Measurements from ENCODE around the gene SPATA46.
"Not testable (repeated sequence)": the region's sequence is repeated elsewhere in the genome, so short reads cannot be mapped to it uniquely, and the experiment has no call there.

SPATA46 gene, protein sequence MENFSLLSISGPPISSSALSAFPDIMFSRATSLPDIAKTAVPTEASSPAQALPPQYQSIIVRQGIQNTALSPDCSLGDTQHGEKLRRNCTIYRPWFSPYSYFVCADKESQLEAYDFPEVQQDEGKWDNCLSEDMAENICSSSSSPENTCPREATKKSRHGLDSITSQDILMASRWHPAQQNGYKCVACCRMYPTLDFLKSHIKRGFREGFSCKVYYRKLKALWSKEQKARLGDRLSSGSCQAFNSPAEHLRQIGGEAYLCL

DNA sequence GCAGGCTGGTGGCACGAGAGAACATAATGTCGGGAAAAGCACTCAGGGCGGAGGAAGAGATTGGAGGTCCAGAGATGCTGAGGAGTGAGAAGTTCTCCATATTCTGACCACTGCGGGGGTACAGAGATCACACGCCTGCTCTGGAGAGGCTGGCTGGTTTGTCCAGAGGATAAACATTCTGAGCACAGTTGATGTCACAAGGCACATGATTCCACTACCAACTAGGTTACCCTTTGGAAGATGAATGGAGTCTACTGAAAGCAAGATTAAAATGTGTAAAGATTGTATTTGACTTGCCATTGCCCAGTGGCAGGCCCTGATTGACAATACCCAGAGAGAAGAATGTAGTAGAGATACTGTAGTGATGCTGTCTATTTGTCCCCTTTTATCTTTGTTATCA is at the start of gene SPATA46:
SPATA46 (minus strand) TSS at position 164 of the 400 bp plus-strand sequence; CDS start at position 100, 64 bp downstream.
- no peak for DNase-seq (ENCODE audit: low spot score)
- no peak for FAIRE-seq

GRCh38 chr1:162422662-162423375 is 46.2 kb upstream of the SPATA46 start:
- no peak for DNase-seq (ENCODE audit: low spot score)
- FAIRE-seq: no peak

DNA sequence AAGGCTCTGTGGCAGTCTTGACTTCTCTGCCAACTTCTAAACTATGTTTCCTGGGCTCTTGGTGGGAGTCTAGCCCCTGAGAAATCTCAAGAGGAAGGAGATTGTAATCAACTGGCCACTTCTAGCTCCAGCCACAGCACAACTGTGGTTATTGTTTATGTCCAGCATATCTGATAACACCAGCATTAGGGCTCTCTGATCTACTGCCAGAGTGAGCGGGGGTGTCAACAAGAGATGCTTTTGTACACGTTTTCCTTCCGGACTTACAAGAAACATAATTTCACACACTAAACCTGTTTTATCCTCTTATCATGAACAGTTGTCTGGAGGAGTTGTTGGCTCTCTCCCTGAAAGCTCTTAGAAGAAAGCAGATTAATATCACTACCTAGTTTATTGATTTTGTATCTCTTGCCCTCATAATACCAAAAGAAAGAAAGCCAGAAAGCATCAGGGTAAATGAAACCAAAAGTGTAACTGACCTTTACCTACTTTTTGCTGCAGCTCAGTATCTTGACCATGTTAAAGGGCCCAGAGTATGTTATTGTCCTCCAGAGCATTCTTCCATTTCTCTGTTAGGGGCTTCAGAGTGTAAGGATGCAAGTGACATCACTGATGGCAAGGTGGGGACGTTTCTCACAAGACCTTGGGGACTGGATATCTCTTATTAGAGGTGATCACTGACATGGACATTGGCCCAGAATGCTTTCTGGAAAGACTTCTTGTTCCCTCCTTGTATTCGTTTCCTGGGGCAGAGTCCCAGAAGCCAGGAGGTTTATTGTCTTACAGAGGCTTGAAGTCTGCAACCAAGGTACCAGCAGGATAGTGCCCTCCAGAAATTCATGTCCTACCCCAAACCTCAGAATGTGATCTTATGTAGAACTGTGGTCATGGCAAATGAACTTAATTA is 44.9 kb upstream of the SPATA46 start:
- DNase-seq (ENCODE audit: low spot score) (no peak), FAIRE-seq (no peak)

- FAIRE-seq (no peak), DNase-seq (ENCODE audit: low spot score) (no peak)
Observed at GRCh38 chr1:162420120-162420519, 43.5 kb upstream of the SPATA46 start.

- DNase-seq (ENCODE audit: low spot score); FAIRE-seq: not testable (repeated sequence)
Observed at GRCh38 chr1:162419450-162419931, 42.8 kb upstream of the SPATA46 start.

DNA sequence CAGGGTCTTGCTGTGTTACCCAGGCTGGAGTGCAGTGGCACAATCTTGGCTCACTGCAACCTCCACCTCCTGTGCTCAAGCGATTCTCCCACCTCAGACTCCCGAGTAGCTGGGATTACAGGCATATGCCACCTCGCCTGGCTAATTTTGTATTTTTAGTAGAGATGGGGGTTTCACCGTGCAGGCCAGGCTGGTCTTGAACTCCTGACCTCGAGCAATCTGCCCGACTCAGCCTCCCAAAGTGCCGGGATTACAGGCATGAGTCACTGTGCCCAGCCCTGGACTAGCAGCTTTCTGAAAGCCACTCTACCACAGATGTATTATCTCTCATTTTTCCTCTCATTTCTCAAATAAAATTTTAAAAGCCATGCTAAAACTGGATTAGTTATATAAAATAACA is 41.9 kb upstream of the SPATA46 start:
- FAIRE-seq; DNase-seq (ENCODE audit: low spot score): not testable (repeated sequence)

- DNase-seq (ENCODE audit: low spot score) (no peak), FAIRE-seq (no peak)
Observed at GRCh38 chr1:162417650-162418049, 41.0 kb upstream of the SPATA46 start.

DNA sequence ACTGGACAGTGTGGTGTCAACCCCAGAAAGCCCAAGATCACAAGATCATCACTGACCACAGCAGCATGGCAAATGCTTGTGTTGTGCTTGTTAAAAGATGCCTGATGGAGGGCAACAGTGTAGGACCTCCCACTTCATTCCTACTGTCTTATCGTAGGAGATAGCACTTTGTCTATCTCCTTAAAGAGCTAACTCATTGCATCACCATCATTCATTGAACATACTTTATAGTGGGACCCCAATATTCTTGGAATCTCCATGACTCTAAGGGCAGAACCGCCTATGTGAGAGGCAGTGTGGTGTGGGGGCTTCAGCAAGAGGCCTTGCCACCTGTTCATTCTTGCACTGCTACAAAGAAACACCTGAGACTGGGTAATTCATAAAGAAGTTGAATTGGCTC is 40.3 kb upstream of the SPATA46 start:
- no peak for FAIRE-seq

DNA sequence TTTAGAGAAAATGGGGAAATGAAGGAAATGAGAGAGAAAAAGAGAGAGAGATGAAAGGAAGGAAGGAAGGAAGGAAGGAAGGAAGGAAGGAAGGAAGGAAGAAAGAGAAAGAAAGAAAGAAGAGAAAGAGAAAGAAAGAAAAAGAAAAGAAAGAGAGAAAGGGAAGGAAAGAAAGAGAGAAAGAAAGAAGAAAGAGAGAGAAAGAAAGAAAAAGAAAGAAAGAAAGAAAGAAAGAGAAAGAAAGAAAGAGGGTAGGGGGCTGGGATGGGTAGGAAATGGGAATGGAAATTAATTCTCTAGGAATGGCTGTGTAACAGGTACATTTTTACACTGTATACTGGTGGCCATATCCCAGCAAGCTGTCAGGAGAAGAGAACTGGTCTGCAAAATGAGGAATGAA is 39.6 kb upstream of the SPATA46 start:
- DNase-seq (ENCODE audit: low spot score): no peak
- no peak for FAIRE-seq

More for the DNA sequence above, 40.3 kb upstream of the SPATA46 start:
- DNase-seq (ENCODE audit: low spot score): no peak

- FAIRE-seq (no peak), DNase-seq (ENCODE audit: low spot score) (no peak)
Observed at GRCh38 chr1:162412002-162412401, 35.3 kb upstream of the SPATA46 start, which contains the start of gene SH2D1B. TSS of gene SH2D1B (minus strand) at chr1:162412136. CDS start at chr1:162412016, 120 bp downstream.

- no peak for FAIRE-seq
Observed at GRCh38 chr1:162407539-162407938, 30.9 kb upstream of the SPATA46 start.

GRCh38 chr1:162406811-162407210 is 30.2 kb upstream of the SPATA46 start:
- DNase-seq (ENCODE audit: low spot score) (no peak), FAIRE-seq (no peak)

More at GRCh38 chr1:162407539-162407938, 30.9 kb upstream of the SPATA46 start:
- DNase-seq (ENCODE audit: low spot score): no peak

GRCh38 chr1:162405800-162406199 is 29.1 kb upstream of the SPATA46 start:
- no peak for FAIRE-seq
- DNase-seq (ENCODE audit: low spot score): no peak

DNA sequence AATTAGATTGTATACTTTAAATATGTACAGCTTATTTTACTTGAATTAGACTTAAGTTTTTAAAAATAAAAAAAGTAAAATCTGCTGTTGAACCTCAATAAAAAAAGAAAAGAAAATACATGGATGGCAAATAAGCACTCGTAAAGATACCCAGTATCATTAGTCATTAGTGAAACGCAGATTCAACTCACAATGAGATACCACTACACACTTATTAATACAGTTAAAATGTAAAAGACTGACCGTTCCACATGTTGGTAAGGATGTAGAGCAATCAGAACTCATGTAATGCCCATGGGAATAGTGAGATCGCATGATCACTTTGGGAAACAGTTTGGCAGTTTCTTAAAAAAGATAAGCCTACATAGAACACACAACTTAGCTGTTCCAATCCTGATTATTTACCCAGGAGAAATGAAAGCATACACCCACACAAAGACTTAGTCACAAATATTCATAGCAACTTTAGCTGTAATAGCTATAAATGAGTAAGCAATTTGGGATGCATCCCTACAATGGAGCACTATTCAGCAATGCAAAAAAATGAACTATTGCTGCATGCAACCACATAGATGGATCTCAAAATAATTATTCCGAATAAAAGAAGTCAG is 28.0 kb upstream of the SPATA46 start:
- DNase-seq (ENCODE audit: low spot score): no peak
- no peak for FAIRE-seq

- DNase-seq (ENCODE audit: low spot score) (no peak), FAIRE-seq (no peak)
Observed at GRCh38 chr1:162400790-162401355, 24.2 kb upstream of the SPATA46 start.

DNA sequence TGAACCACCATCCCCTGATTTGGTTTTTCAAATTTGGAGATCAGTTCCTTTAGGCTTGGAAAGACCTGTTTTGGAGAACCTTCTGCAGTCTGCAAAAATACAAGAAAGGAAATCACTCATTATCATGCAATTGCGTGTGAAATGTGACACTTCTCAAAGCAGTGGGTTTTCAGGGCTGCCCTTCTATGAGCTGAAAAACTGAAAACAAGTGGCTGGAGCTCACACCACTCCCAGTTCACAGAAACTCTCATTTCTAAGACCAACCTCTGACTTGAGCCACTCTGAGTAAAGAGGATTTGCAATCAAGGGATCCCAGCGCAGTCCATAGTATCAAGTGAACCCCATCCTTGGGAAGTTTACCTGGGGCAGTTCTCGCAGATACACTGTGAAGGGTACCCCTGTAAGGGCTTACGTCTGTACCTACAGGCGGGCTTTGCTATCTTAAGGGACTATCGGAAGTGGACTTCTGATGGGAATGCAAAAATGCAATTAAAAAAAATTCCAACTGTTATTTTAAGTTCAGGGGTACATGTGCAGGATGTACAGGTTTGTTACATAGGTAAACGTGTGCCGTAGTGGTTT is 22.4 kb upstream of the SPATA46 start:
- FAIRE-seq (no peak), DNase-seq (ENCODE audit: low spot score) (no peak)

DNA sequence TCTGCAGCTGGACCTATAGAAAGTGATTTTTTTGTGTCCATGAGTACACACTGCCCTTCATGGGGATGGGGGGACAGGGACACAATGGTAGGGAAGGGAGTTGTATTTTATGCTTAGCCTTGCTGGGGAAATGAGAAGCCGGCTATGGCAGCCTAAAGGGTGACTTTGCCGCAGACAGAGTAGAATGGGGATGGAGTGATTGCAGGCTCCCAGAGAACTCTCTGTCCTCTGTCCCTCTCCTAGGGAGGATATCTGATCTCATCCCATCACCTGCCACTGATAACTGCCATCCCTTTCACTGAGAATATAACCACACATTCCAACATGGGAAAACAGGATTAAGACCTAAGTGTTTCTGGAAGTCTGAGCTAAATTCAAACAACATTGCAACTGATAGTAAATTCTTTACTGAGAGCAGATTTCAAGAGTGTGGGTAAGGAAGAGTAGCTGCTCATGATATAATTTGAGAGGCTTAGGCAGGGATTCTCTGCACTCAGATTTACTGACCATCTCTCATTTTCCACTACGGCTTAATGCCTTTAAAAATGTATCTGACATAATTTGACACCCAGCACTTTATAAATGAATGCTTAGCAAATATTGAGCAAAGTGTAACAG is 21.4 kb upstream of the SPATA46 start:
- no peak for DNase-seq (ENCODE audit: low spot score)
- no peak for FAIRE-seq

DNA sequence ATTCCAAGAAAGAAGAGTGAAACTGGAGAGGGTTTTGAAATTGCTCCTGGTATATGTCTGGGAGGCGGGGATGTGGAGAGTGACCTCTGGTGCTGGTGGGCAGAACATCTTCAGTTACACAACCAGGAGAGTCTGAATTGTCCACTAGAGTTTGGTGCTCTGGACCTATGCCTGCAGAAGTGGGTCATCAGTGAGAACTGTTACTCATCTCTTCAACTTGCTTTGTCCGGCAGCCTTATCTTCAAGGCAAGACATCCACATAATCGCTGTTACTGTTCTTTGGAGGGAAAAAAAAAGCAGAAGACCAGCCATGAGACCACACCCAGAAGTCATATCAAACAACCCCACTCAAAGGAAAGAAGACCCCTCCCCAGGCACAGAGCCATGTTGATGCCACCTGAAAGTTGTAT is 20.4 kb upstream of the SPATA46 start:
- DNase-seq (ENCODE audit: low spot score): no peak
- no peak for FAIRE-seq

- FAIRE-seq: no peak
- no peak for DNase-seq (ENCODE audit: low spot score)
Observed at GRCh38 chr1:162396201-162396906, 19.7 kb upstream of the SPATA46 start.
